Esophagus muscularis mucosa (tissue), 4 donors: ENCODE results near the gene FNTB.

Source experiments
- CTCF ChIP-seq, 3 experiments: fragments of 200-600 bp in 2 of 3; fragments of 450-650 bp in 1 of 3; sonication (generic) in 2 of 3; IDR thresholded peaks; one replicate each; pipeline ENCODE4 v1.5.1; 2017 to 2019; ENCODE audit warnings: antibody characterized with exemption in 3 of 3, mild to moderate bottlenecking in 2 of 3, moderate library complexity in 1 of 3
- EP300 ChIP-seq: sonication (generic); formaldehyde crosslinking; IDR thresholded peaks from one replicate; pipeline ENCODE4 v1.6.1; 2017; ENCODE audit warnings: antibody characterized with exemption
- POLR2A ChIP-seq: fragments of 450-650 bp; IDR thresholded peaks from one replicate; pipeline ENCODE4 v1.6.1; 2017; ENCODE audit warnings: antibody characterized with exemption, moderate library complexity, mild to moderate bottlenecking, low read depth
- POLR2AphosphoS5 ChIP-seq, 2 donors: sonication (generic); formaldehyde crosslinking; IDR thresholded peaks; one replicate each; pipeline ENCODE4 v1.6.1; 2017; ENCODE audit warnings: antibody characterized with exemption in 2 of 2

GRCh38 chr14:65069874-65070413 lies 83.2 kb downstream of the FNTB start:
- TF ChIP-seq CTCF (IDR thresholded peaks at IDR 0.05) (no peak), POLR2AphosphoS5 (IDR thresholded peaks at IDR 0.05) (no peak), POLR2A (no peak), EP300 (no peak)
